Gastrocnemius medialis (tissue), 4 donors: ENCODE data around the gene TENT5C. TPM values are rescaled to one million over a fixed set of nuclear protein-coding genes. Genes with fewer than 3 reads are reported as not detected.

Experiments
- ATAC-seq, 2 donors: fragments of 150-250 bp; one replicate each; pipeline ENCODE4 v1.9.1; 2016
- DNase-seq, 2 donors: peaks; one replicate each; pipeline ENCODE4 v3.0.0-alpha.2; 2019
- H3K27ac ChIP-seq, 4 donors: fragments of 200-600 bp; sonication (generic); 1 replicate in 1 of 4; 2 replicates in 3 of 4; pipeline ENCODE4 v1.5.1; 2016 to 2018; ENCODE audit warnings: mild to moderate bottlenecking in 2 of 4, moderate library complexity in 1 of 4
- H3K27me3 ChIP-seq, 3 donors: fragments of 200-600 bp; sonication (generic) in 2 of 3; 1 replicate in 1 of 3; 2 replicates in 2 of 3; pipeline versions ENCODE4 v1.5.1 to v1.6.0; 2016 to 2019; ENCODE audit warnings: mild to moderate bottlenecking in 1 of 3, moderate library complexity in 1 of 3
- H3K36me3 ChIP-seq, 2 donors: fragments of 200-600 bp; sonication (generic) in 1 of 2; one replicate each; pipeline ENCODE4 v1.5.1; 2017 to 2018
- H3K4me1 ChIP-seq, 2 donors: fragments of 200-600 bp; sonication (generic) in 1 of 2; one replicate each; pipeline ENCODE4 v1.5.1; 2016 to 2017; ENCODE audit warnings: mild to moderate bottlenecking in 2 of 2
- H3K4me3 ChIP-seq, 4 donors: fragments of 200-600 bp; sonication (generic) in 3 of 4; 1 replicate in 1 of 4; 2 replicates in 3 of 4; pipeline ENCODE4 v1.5.1; 2016 to 2019; ENCODE audit warnings: mild to moderate bottlenecking in 2 of 4
- H3K9me3 ChIP-seq, 3 donors: fragments of 200-600 bp; sonication (generic) in 2 of 3; 1 replicate in 1 of 3; 2 replicates in 2 of 3; pipeline ENCODE4 v1.5.1; 2016 to 2019
- CTCF ChIP-seq, 5 experiments: fragments of 450-650 bp in 3 of 5; fragments of 200-600 bp in 2 of 5; sonication (generic) in 2 of 5; IDR thresholded peaks in 4 of 5; conservative IDR thresholded peaks in 1 of 5; 1 replicate in 4 of 5; 2 replicates in 1 of 5; pipeline ENCODE4 v1.5.1; 2016 to 2019; ENCODE audit warnings: antibody characterized with exemption in 5 of 5, mild to moderate bottlenecking in 3 of 5, moderate library complexity in 3 of 5
- POLR2A ChIP-seq, 2 donors: fragments of 450-650 bp; IDR thresholded peaks; one replicate each; pipeline ENCODE4 v1.6.1; 2017; ENCODE audit warnings: antibody characterized with exemption in 2 of 2, mild to moderate bottlenecking in 2 of 2, moderate library complexity in 2 of 2
- in situ Hi-C, 4 donors: fragments of 200-750 bp; cut with MboI; loops; one replicate each; pipeline versions ENCODE4 v1.15.0 to v1.8.0; 2017; ENCODE audit warnings: low sequenced_read_pairs in 4 of 4
- intact Hi-C: fragments of 100-400 bp; cut with DNase I; formaldehyde crosslinking; loops from one replicate; pipeline ENCODE4 v1.15.1; 2023; ENCODE audit warnings: low total_unique reads
- total RNA-seq, 4 donors: library from RNA; depleted of rRNA; stranded (reverse); fragments of >200 nt; gene quantifications; one replicate each; pipeline versions ENCODE4 v1.1.0 to v1.2.3, GENCODE V29; 2016

TENT5C gene
- total RNA-seq, 4 donors from 2014 or later, result 2.3 to 21.8 (median 6.4) TPM

- H3K9me3 ChIP-seq, result no peaks in the 10 kb centered on the region
- H3K4me1 ChIP-seq, result peaks cover 17 to 28% of the 10 kb centered on the region in 2 donors
- no peaks in the 10 kb centered on the region for H3K36me3 ChIP-seq
- H3K27me3 ChIP-seq, result no peaks in the 10 kb centered on the region
- no peak overlapping the region for H3K4me3 ChIP-seq
- DNase-seq (no peak), ATAC-seq (no peak)
- intact Hi-C loops (no loop called here), in situ Hi-C loops (no loop called here)
- TF ChIP-seq POLR2A (IDR thresholded peaks at IDR 0.05), result no peak
- TF ChIP-seq CTCF (IDR thresholded peaks at IDR 0.05 in 4 of 5, conservative IDR thresholded peaks at IDR 0.05 in 1 of 5), result no peak
- H3K27ac ChIP-seq, result no peak overlapping the region
These were observed 45.2 kb downstream of the TENT5C start for GRCh38 chr1:117650840-117651568.

- no peaks in the 10 kb centered on the region for H3K9me3 ChIP-seq
- H3K27me3 ChIP-seq, result no peaks in the 10 kb centered on the region
- no peaks in the 10 kb centered on the region for H3K36me3 ChIP-seq
- DNase-seq (no peak), ATAC-seq (no peak)
- in situ Hi-C loops (no loop called here), intact Hi-C loops (no loop called here)
- no peak overlapping the region for H3K27ac ChIP-seq
- peaks cover 17 to 28% of the 10 kb centered on the region in 2 donors for H3K4me1 ChIP-seq
- H3K4me3 ChIP-seq, result no peak overlapping the region
- TF ChIP-seq CTCF (IDR thresholded peaks at IDR 0.05 in 4 of 5, conservative IDR thresholded peaks at IDR 0.05 in 1 of 5) (no peak), POLR2A (IDR thresholded peaks at IDR 0.05) (no peak)
These were observed 45.8 kb downstream of the TENT5C start for GRCh38 chr1:117651616-117652015.

GRCh38 chr1:117652421-117652820, 46.6 kb downstream of the TENT5C start:
- Histone ChIP-seq H3K4me1 (peaks cover 17 to 25% of the 10 kb centered on the region in 2 donors), H3K4me3 (no peak overlapping the region), H3K36me3 (no peaks in the 10 kb centered on the region), H3K27ac (no peak overlapping the region), H3K9me3 (no peaks in the 10 kb centered on the region), H3K27me3 (no peaks in the 10 kb centered on the region)
- intact Hi-C loops, result no loop called here
- ATAC-seq (no peak), DNase-seq (no peak)
- TF ChIP-seq CTCF (IDR thresholded peaks at IDR 0.05 in 4 of 5, conservative IDR thresholded peaks at IDR 0.05 in 1 of 5), result no peak
- TF ChIP-seq POLR2A (IDR thresholded peaks at IDR 0.05), result no peak
- in situ Hi-C loops, result no loop called here

- TF ChIP-seq POLR2A (IDR thresholded peaks at IDR 0.05) (no peak), CTCF (IDR thresholded peaks at IDR 0.05 in 4 of 5, conservative IDR thresholded peaks at IDR 0.05 in 1 of 5) (no peak)
- no peaks in the 10 kb centered on the region for H3K36me3 ChIP-seq
- H3K27ac ChIP-seq, result no peak overlapping the region
- H3K4me1 ChIP-seq, result peaks cover 24 to 26% of the 10 kb centered on the region in 2 donors
- no peak for DNase-seq
- in situ Hi-C loops, result no loop called here
- H3K27me3 ChIP-seq, result no peaks in the 10 kb centered on the region
- intact Hi-C loops, result no loop called here
- no peaks in the 10 kb centered on the region for H3K9me3 ChIP-seq
- H3K4me3 ChIP-seq, result no peak overlapping the region
- no peak for ATAC-seq
These were observed 47.3 kb downstream of the TENT5C start for GRCh38 chr1:117653195-117653594.
